ENCODE results near the gene POLR2I. TPM values are rescaled to one million over a fixed set of nuclear protein-coding genes. Genes with fewer than 3 reads are reported as not detected.
A peak's percentile ranks its signal among the peaks of the same experiment; 100 is the strongest.

Gene POLR2I
- total RNA-seq (ENCODE audit: insufficient read depth, low replicate concordance) = 8.4 TPM

DNA sequence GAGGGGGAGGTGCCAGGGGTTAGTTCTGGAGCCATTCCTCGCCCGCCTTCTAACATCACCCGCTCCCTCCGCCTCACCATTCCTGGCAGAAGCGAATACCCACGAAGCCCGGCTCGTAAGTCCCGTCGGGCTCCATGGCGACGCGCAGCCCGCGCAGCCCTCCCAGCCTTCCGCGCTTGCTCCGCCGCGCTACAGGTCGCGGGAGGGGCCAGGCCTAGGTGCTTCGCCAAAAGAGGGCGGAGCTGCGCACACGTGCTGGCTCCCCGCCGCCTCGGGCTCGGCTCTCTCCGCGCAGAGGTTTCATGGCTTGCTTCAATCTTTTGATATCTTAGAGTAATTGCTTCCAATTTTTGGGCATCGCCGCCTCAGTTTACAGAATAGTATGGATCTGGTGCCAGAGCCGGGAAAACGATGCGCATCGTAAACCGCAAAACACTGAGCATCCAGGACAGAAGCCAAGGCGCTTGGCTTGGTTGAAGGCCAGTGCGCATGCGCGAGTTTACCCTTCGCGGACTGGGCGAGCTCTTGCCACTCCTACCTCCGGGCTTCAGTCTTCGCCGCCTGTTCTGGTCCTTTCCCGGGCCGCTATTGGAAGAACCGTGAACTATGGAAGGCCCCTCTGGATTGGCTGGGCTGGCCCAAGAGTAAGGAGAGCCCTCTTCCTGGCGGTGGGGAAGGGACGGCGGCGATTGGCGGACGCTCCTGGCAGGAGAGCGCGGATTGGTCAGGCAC is at the start of gene POLR2I:
POLR2I (minus strand) TSS at position 155 of the 732 bp plus-strand sequence; CDS start at position 136, 19 bp downstream.
- DNase-seq (ENCODE audit: low spot score) = peak; percentile 100

DNA sequence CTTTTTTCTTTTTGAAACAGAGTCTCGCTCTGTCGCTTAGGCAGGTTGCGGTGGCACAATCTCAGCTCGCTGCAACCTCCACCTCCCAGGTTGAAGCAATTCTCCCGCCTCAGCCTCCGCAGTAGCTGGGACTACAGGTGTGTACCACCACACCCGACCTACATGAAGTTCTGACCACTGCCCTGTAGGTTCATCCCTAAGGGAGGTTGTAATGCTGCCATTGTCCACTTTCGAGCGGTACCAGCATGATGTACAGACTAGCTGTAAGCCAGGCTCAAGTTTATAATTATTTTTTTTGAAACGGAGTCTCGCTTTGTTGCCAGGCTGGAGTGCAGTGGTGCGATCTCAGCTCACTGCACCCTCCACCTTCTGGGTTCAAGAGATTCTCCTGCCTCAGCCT is 49.1 kb upstream of the POLR2I start:
- DNase-seq (ENCODE audit: low spot score) = no peak

DNA sequence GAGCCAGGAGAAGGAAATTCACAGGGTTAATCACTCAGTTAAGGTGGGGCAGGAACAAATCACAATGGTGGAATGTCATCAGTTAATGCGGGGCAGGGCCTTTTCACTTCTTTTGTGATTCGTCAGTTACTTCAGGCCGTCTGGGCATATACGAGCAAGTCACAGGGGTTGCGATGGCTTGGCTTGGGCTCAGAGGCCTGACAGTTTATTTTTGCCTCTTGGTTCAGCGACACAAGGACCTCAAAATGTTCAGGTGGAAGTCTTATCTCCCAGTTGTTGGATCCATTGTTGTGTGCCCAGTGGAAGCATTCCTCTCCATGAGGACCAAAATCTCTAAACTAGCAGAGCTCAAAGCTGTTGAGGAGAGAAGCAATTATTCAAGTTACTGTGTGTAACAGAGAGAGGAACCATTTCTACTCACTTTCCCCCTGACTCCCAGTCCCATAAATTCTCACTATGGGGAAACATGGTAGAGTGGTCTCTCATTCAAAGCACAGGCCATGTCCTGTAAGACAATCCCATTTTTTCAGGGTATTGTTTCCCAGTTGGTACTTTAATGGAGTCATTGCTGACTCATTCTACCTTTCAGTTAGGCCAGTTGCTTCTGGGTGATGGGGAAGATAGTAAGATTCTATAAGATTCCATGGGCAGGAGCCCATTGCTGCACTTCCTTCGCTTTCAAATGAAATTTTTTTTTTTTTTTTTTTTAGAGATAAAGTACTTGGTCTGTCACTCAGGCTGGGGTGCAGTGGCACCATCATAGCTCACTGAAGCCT is 46.3 kb upstream of the POLR2I start:
- DNase-seq (ENCODE audit: low spot score) = no peak

DNA sequence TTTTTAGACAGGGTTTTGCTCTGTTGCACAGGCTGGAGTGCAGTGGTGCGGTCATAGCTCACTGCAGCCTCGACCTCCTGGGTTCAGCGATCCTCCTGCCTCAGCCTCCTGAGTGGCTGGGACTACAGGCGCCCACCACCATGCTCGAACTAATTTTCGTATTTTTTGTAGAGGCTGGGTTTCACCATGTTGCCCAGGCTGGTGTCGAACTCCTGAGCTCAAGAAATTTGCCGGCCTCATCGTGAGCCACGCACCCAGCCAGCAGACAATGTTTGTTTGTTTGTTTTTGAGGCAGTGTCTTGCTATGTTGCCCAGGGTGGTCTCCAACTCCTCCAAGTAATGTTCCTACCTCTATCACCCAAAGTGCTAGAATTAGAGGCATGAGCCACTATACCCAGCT is 38.5 kb upstream of the POLR2I start:
- DNase-seq (ENCODE audit: low spot score) = no peak

DNA sequence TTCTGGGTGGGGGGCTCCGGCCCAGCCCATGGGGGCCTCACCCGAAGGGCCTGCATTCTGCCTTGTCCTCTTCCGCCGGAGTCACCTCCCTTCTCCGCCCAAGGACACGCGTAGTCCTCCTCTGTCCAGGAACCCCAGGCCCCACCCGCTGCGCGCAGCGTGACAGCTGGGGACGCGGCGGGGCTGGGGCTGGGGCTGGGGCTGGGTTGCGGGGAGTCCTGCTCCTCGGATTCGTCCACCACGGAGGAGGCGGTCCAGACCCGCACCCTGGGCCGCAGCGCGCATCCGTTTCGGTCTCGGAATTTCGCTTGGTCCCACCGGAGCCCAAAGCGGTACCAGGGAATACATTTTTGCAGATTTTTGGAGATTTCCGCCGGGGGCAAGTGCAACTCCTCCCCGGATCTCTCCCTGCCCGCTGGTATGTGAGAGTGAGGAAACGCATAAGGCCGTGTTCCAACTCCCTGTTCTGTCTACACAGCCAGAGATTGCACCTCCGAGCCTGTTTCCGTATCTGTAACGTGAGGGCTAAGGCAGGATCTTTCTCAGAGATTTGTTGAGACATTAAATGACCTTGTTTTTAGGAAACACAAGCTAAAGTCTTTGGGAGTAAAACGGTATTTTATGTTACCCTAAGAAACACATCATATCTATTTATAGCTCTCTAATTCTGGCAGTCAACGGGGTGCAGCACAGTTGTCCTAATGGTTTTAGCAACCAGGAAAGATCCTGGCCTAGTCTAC is 37.8 kb upstream of the POLR2I start, which contains the start of gene COX7A1:
COX7A1 (minus strand) TSS at position 96 of the 740 bp plus-strand sequence; CDS start at position 56, 40 bp downstream.
- peak; percentile 71 for DNase-seq (ENCODE audit: low spot score)

DNA sequence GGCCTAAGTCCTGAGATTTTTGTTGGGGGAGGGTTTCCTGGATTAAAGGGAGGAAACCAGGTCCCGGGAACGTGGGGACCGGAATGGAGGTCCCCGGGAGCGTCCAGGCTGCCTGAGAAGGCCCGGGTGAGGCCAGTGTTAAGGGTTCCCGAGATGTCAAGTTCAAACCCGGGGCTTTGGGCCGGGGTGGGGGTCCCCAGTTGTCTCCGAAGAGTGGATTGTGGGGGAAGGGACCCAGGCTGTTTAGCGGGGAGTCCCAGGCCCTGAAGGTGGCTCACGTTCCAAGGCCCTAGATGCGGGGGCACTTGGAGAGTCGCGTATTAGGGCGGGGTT is 37.3 kb upstream of the POLR2I start:
- DNase-seq (ENCODE audit: low spot score) = no peak

DNA sequence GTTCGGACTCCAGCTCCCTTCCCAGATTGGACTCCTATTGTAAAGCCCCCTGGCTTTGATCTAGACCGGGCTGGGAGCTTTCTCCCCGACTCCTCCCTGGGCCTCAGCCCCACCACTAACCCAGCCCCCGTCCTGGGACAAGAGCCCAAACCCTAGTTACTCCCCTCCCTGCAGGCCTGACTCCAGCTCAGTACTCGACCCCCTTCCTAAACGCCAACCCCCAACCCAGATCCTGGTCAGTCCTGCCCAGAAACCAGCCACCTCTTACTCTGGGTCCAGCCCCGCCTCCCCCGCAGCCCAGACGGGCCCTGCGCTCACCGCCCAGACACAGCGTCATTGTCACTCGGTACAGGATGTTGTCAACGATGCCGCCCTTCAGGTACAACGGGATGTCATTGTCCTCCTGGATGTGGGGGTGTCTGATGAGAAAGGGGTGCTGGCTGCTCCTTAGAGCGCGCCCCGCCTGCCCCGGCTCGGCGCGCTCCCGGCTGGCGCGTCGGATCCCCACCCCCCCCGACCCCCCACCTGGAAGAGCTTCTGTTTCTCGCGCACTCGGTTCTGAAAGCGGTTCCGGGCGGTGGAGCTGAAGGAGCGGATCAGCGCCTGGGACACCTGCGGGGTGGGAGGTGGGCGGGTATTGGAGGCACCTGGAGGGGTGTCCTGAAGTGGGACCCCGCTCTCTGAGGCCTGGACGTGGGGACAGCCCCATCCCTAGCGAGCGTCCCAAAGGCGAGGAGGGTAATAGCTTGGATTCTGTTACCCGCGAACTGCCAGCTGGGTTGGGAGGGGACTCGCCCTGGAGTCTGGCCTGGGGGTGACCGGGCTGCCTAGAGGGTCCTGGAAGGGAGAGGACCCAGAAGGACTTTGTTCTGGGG is 36.7 kb upstream of the POLR2I start:
- peak; percentile 79 for DNase-seq (ENCODE audit: low spot score)

DNA sequence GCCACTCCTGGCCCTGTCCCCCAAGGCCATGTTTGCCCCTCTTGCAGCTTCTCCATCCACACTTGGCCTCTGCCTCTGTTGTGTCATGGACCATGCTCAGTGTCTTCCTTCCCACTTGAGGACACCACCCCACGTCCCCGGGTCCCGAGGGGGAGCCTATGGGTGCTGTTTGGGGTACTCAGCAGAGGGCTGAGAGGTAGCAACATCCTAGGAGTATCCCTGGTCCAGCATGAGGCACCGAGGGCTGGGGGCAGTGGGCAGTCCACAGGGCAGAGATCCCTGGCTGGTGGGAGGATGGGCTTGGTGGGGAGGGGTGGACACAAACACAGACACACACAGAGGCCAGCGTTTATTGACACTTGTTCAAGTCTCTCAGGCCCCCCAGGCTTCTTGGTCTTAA is 35.9 kb upstream of the POLR2I start:
- no peak for DNase-seq (ENCODE audit: low spot score)

DNA sequence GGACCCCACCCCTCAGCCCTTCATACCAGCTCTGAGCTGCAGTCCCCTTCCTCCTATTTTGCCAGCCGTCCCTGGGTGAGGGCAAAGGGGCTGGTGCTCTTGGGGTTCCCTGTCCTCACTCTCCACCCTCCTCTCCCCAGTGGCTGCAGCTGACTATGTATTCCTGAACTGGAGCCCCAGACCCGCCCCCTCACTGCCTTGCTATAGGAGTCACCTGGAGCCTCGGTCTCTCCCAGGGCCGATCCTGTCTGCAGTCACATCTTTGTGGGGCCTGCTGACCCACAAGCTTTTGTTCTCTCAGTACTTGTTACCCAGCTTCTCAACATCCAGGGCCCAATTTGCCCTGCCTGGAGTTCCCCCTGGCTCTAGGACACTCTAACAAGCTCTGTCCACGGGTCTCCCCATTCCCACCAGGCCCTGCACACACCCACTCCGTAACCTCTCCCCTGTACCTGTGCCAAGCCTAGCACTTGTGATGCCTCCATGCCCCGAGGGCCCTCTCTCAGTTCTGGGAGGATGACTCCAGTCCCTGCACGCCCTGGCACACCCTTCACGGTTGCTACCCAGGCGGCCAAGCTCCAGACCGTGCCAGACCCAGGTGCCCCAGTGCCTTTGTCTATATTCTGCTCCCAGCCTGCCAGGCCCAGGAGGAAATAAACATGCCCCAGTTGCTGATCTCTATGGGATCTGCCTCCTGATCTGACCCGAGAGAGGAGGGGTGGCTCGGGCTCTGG is 35.2 kb upstream of the POLR2I start:
- no peak for DNase-seq (ENCODE audit: low spot score)

DNA sequence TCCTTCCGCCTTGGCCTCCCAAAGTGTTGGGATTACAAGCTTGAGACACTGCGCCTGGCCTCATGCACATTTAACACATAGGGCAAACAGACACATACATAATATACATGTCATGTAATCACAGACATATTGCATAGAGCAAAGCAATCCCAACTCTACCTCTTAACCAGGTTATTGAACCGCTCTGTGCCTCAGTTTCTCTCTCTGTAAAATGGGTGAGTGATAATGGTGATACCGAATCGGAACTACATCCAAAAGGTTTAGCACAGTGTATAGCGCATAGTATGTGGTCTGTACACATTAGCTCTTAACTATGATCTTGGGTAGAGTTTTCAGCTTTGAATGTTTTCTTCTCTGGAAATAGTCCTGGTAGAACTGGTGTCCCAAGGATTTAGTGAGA is 29.9 kb upstream of the POLR2I start:
- DNase-seq (ENCODE audit: low spot score) = no peak

DNA sequence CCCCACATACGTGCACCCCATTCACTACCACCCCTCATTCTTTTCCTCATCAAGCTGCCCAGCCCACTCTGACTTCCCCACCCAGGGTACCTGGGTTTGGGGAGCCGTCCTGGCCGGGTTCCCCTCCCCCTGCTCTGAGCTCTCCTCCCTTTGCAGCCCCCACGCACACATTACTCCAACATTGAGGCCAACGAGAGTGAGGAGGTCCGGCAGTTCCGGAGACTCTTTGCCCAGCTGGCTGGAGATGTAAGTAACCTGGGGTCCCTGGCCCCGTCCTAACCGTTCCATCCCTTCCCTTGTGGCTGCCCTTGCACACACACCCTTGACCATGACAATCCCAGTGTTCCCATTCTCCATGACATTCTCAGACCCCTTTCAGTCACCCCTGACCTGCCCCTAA is 27.8 kb upstream of the POLR2I start:
- no peak for DNase-seq (ENCODE audit: low spot score)

DNA sequence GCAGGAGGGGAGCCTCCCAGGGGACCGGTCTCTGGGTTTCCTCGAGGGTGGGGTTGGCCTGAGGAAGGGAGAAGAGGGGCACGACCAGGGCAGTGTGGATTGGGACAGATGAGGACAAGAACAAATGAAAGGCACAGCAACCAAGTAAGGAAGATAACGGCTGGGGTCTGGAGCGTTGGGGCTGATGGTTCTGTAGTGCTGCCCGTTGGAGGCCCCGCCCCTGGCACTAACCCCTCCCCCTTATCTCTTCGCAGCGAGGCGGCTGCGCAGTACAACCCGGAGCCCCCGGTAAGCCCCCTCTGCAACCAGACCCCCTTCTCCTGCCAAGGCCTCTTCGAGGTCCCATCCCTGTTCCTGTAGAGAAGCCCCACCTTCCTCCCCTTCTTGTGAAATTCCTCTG is 27.4 kb upstream of the POLR2I start:
- DNase-seq (ENCODE audit: low spot score) = no peak

DNA sequence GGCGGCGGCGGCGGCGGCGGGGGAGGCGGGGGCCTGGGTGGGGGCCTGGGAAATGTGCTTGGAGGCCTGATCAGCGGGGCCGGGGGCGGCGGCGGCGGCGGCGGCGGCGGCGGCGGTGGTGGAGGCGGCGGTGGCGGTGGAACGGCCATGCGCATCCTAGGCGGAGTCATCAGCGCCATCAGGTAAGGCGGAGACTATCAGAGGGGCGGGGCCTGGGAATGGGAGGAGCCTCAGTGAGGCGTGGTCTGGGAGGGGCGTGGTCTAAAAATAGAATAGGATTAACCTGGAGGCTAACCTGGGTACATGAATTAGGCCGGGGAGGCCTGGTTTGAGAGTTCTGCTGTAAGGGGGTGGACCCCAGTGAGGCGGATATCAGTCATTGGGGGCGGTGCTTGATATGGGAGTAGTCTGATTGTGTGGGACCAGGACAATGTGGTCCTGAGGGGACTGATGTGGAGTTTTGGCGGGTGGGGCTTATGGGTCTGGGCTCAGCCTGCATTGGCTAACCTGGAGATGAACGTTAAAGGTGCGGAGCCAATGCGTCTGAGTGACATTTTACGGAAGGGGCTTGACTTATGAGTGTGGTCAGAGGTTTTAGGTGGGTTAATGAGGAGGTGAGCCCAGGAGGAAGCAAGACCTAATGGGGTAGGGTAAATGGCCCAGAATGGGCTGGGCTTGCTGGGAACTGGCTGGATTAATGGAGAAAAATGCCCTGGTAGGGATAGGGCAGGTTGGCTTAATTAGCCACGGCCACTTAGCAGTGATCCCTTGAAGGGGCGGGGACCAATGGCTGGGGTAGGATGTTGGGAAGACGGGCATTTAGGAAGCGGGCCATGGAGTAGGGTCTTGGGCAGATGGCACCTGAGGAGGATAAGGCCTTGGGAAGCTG is 26.6 kb upstream of the POLR2I start:
- peak; percentile 75 for DNase-seq (ENCODE audit: low spot score)

DNA sequence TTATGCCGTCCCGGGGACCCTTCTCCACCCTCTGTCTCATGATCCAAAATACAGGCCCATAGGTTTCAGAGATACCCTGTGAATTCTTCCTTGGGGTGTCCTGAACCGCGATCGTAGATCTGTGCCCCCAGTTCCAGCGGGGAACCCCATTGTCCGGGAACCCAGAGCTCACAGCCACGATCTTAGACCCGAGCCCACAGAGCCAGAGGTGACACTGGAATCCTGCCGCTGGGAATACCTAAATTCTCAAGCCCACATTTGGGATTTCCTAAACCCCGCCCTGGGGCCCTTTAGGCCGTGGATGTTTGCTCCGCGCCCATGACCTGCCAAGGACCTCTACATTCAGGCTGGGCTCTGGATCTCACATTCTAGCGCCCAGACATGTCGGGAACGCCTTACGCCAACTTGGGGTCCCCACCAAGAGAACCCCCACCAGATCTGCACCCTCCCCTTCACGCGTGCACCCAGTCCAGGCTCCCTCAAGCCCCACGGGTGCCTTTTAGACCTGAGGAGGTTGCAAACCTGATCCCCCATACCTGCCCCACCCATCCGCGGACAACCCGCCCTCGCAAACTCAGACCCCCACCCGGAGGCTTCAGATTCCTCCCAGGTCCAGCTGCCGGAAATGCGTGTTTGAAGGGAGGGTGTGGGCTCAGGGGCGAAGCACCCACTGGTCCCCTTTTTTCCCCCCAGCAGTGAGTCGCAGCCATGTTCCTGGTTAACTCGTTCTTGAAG is 25.8 kb upstream of the POLR2I start:
- peak; percentile 72 for DNase-seq (ENCODE audit: low spot score)

DNA sequence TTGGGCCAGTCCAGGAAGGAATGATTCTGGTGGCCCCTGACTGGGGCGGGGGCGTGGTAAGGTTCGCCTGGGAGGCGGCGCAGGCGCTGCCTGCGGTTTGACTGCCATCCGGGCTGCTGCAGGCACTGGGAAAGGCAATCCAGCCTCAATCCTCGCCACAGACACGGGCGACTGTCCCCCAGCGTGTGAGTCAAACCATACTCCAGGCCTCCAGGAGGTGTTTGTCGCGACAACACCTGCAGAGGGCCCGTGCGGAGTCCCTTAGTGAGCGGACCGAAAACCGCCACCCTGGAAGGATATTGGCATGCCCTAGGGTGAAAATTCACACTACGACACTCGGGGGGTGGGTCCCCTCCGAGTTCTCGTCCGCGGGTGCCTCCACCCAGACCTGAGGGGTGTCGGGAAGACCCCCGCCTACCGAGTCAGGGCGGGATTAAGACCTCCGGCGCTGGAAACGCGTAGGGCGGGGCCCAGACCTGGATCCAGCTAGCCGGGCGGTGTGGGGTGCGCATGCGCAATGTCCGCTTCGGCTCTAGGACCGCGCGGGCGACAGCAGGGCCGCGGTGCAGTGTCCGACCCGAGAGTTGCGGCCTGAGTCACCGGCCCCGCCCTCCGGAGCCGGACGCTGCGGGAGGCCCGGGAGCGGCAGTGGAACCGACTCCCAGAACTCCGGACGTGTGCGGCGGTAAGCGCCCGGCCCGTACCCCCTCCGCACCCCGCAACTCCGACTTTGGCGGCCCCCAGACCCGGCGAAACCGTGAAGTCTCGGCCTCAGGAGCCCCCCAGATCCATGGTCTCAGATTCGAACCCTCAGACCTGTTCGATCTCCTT is 25.0 kb upstream of the POLR2I start, which contains the start of gene CAPNS1:
CAPNS1 (plus strand) TSS at position 594 of the 831 bp plus-strand sequence. CDS start 946 bp downstream, outside the sequence.
- DNase-seq (ENCODE audit: low spot score) = peak; percentile 99

DNA sequence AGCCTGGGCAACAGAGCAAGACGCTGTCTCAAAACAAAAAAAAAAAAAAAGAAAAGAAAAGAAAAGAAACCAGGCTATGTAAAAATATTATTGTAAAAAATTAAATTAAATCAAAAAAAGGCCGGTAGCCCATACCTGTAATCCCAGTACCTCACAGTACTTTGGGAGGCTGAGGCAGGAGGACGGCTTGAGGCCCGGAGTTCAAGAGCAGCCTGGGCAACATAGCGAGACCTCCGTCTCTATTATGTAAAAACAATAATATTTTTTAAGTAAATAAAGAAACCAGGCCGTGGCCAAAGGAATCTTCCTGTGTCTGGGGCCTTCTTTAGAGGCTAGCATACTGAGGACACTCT is 24.4 kb upstream of the POLR2I start:
- DNase-seq (ENCODE audit: low spot score) = no peak

DNA sequence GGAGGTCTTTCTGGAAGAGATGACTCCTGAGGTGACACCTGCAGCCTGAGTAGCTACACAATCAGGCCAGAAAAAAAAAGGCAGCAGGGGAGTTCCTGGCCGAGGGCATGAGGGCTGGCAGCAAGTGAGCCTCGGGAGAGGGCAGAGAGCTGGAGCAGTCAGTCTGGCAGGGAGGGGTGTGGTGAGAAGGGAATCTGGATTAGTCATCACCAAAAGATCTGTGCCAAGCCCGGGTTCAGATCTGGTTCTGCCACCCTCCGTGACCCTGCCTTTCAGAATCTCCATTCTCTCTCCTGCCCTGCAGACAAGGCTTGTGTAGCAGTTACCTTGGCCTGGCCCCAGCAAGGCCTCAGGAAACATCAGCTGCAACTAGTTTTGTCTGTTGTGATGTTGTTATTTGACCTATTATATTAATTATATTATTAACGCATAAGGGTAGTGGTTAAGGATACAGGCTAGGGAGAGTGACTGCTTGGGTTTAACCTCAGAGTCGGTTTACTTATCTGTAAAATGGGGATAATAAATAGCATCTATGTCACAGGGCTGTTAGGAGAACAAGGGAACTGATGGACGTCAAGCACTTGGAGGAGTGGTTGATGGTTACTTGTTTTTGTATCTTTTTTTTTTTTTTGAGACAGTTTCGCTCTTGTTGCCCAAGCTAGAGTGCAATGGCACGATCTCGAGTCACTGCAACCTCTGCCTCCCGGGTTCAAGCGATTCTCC is 22.4 kb upstream of the POLR2I start:
- DNase-seq (ENCODE audit: low spot score) = peak; percentile 56

All from umbilical cord (tissue), 2 donors.